ENCODE data around the gene MRPS21.

GRCh38 chr1:150256198-150256553, 37.5 kb upstream of the MRPS21 start:
- TF ChIP-seq CTCF (IDR thresholded peaks at IDR 0.05 in 4 of 5, conservative IDR thresholded peaks at IDR 0.05 in 1 of 5), result no peak
- TF ChIP-seq POLR2A (IDR thresholded peaks at IDR 0.05), result no peak

Data from gastrocnemius medialis (tissue), 4 donors.